A673 (cell line): ENCODE results near the gene CHMP3.

Source experiments
- EZH2 ChIP-seq: fragments of 200-600 bp; sonication (generic); IDR thresholded peaks from 2 replicates; pipeline ENCODE4 v1.6.1; 2017; ENCODE audit warnings: borderline replicate concordance, low read depth, mild to moderate bottlenecking, mixed read lengths, antibody characterized with exemption, low read length; ENCODE audit not compliant: poor library complexity, severe bottlenecking
- TF ChIP-seq, protein P1 (sequence below): fragments of 300-800, 200-600 bp; sonication (generic); conservative IDR thresholded peaks from 2 replicates; pipeline ENCODE4 v1.5.1; 2017; ENCODE audit warnings: low read depth, mild to moderate bottlenecking, antibody characterized with exemption, low read length, moderate library complexity, mixed read lengths

DNA sequence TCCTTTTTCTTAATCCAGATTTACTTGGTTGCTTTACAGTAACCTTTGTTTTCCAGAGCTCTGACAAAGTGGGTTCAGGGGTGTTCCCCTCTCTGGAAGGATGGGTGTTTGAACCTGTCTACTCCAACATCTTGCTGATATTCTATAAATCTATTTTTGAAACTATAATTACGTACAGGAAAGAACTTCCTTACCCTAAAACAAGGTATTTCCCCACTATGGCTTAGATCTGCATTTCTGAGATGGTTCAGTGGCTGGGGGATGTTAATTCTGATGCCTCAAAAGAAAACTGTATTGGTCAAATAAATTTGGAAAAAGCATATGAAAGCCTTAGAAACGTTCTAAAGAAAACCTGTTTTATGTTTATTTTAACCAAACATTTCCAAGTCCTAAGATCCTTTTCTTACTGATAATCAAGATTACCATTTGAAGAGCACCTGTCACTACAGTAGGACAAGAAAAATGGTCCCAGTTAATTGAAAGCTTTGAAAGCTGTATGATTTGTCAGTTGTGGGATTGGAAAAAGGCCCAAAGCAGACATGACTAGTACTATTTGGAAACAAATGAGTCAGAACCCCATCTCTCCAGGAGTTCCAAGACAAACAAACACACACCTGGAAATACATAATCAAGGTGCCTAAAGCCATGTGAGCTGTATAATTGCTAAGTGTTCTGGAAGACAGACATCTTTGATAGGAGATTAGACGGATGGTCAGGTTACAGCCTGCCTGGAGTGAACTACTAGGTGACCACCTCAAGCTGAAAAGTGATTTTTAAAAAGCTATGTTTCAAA lies 64.6 kb downstream of the CHMP3 start:
- TF ChIP-seq EZH2, result no peak
- TF ChIP-seq, protein P1, sequence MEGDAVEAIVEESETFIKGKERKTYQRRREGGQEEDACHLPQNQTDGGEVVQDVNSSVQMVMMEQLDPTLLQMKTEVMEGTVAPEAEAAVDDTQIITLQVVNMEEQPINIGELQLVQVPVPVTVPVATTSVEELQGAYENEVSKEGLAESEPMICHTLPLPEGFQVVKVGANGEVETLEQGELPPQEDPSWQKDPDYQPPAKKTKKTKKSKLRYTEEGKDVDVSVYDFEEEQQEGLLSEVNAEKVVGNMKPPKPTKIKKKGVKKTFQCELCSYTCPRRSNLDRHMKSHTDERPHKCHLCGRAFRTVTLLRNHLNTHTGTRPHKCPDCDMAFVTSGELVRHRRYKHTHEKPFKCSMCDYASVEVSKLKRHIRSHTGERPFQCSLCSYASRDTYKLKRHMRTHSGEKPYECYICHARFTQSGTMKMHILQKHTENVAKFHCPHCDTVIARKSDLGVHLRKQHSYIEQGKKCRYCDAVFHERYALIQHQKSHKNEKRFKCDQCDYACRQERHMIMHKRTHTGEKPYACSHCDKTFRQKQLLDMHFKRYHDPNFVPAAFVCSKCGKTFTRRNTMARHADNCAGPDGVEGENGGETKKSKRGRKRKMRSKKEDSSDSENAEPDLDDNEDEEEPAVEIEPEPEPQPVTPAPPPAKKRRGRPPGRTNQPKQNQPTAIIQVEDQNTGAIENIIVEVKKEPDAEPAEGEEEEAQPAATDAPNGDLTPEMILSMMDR, result no peak
